HAP-1 (cell line): ENCODE measurements around the gene MUS81.

Experiments
- DNase-seq, 2 experiments: peaks; one replicate each; pipeline ENCODE4 v3.0.0-alpha.2; 2016 to 2020; ENCODE audit warnings: low spot score in 2 of 2
- H3K27me3 ChIP-seq: fragments of 250-450 bp; sonication (Bioruptor Pico); 2 replicates; pipeline ENCODE4 v1.5.1; 2020; ENCODE audit warnings: low read depth, mild to moderate bottlenecking, moderate library complexity
- H3K36me3 ChIP-seq: fragments of 250-450 bp; sonication (Bioruptor Pico); replicated peaks from 2 replicates; pipeline ENCODE4 v1.5.1; 2020; ENCODE audit warnings: mild to moderate bottlenecking
- H3K4me1 ChIP-seq: fragments of 250-450 bp; sonication (Bioruptor Pico); 2 replicates; pipeline ENCODE4 v1.5.1; 2020; ENCODE audit warnings: mild to moderate bottlenecking
- H3K4me3 ChIP-seq: fragments of 250-450 bp; sonication (Bioruptor Pico); 2 replicates; pipeline ENCODE4 v1.5.1; 2020; ENCODE audit warnings: mild to moderate bottlenecking, moderate library complexity
- H3K9me3 ChIP-seq: fragments of 250-450 bp; sonication (Bioruptor Pico); 2 replicates; pipeline ENCODE4 v1.5.1; 2020; ENCODE audit warnings: mild to moderate bottlenecking, moderate library complexity
- in situ Hi-C: fragments of 300-500 bp; cut with MboI; formaldehyde crosslinking; loops from 3 replicates; pipeline ENCODE4 v1.14.3; 2020; ENCODE audit warnings: low sequenced_read_pairs, inconsistent platforms, mixed read lengths

The MUS81 gene

DNA sequence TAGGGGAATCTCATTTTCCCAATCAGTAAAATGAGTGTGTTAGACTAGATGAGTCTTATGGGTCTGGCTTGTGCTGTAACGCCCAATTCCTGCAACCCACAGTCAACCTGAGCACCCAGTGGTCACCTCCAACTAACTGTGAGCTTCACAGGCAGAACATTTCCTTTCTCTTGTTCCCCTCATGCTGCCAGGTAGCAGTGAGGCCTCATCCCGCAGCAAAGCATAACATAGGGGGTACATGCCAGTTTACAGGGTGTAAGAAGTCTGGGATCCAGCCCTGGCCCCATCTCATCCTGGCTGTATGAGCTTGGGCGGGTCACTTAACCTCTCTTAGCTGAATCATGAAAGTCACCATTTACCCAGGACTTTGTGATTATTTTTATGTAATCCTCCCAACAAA, 8.7 kb downstream of the MUS81 start:
- DNase-seq = no peak
- Histone ChIP-seq H3K36me3 (peaks cover 33% of the 10 kb centered on the region), H3K4me3 (no peak overlapping the region), H3K27me3 (no peaks in the 10 kb centered on the region), H3K9me3 (no peaks in the 10 kb centered on the region), H3K4me1 (peaks cover 5% of the 10 kb centered on the region)
- in situ Hi-C loops = no loop called here

DNA sequence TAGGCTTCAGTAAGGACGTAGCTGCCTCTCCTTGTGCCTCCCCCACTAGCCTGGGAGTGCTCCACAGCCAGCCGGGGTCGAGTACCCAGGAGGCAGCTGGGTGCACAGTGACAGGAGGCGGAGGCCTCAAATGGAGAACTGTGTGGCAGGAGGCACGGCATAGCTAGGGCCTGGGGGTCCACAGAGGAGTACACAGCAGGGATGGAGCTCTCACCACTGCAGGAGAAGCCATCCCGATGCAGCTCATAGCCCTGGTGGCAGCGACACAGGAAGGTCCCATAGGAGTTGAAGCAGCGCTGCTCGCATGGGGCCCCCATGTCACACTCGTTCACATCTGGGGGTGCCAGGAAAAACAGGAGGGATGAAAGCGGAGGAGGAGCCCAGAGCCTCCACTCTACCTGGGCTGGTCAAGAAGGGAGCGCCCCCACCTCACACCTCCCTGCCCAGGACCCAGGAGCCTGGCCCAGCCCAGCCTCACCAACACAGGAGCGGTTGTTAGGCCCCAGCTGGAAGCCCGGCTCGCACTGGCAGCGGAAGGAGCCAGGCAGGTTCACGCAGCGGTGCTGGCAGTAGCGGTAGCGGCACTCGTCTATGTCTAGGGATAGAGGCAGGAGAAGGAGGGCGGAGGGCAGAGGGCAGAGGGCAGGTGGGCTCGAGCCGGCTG, 9.5 kb downstream of the MUS81 start:
- in situ Hi-C loops = no loop called here
- no peaks in the 10 kb centered on the region for H3K9me3 ChIP-seq
- H3K4me3 ChIP-seq = no peak overlapping the region
- H3K27me3 ChIP-seq = no peaks in the 10 kb centered on the region
- peaks cover 5% of the 10 kb centered on the region for H3K4me1 ChIP-seq
- H3K36me3 ChIP-seq = peaks cover 24% of the 10 kb centered on the region
- DNase-seq = no peak

DNA sequence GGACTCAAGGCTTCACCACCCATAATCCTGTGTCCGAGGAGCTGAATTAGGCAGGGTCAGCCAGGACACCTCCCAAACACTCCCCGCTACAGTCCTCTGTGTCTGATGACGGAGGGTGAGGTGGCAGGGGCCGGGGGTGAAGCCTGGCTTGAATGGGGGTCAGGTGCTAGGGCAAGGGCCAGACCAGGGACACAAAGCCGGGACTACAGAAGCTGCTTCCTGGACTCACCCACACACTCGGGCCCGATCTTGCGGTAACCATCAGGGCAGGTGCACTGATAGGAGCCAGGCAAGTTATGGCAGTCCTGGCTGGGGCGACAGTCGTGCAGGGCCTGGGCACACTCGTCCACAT, 10.1 kb downstream of the MUS81 start:
- H3K9me3 ChIP-seq = no peaks in the 10 kb centered on the region
- in situ Hi-C loops = no loop called here
- no peak overlapping the region for H3K4me3 ChIP-seq
- H3K4me1 ChIP-seq = peaks cover 5% of the 10 kb centered on the region
- no peak for DNase-seq
- peaks cover 19% of the 10 kb centered on the region for H3K36me3 ChIP-seq
- H3K27me3 ChIP-seq = no peaks in the 10 kb centered on the region

DNA sequence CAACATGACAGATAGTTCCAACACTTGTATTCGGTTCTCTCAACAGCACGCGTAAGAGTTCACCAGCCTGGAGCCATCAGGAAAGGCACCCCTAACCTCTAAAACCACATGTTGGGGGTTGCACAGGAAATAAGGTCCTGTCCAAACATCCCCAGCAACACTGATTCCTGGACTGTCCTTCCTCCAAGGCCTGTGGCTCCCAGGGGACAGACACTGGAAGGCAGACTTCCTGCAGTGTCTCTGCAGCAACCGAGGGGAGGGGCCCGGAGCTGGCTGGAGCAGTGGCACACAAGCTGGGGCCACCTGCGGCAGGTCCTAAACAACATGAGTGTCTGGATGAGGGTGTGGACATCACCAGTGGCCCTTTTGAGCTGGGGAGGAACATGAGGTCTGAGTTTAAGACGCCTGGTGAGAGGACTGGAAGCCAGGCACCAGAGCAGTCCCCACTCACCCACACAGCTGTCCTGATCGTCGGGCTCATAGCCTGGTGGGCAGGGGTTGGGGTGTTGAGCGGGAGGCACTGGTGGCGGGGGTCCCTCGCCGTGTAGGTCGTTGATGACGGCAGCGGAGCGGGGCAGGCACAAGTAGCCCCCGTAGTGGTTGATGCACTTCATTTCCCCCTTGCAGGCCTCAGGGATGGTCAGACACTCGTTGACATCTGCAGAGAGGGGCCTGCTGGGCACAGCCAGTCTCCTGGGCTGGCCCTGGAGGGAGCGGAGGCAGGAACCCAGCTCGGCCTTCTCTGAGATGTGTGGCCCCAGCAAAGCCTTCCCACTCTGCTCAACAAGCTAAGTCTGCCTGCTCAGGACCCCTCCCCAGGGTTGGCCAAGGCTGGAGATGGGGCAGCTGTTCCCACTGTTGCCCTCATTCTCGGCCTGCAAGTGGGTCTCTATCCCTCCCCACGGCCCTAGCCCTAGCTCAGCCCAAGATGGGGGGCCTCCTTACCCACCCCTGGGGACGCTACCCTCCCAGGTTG, 10.8 kb downstream of the MUS81 start:
- Histone ChIP-seq H3K9me3 (no peaks in the 10 kb centered on the region), H3K27me3 (no peaks in the 10 kb centered on the region), H3K4me1 (peaks cover 5% of the 10 kb centered on the region), H3K4me3 (no peak overlapping the region), H3K36me3 (peaks cover 12% of the 10 kb centered on the region)
- in situ Hi-C loops = no loop called here
- DNase-seq = peak in 1 of 2 experiments; percentile 44

DNA sequence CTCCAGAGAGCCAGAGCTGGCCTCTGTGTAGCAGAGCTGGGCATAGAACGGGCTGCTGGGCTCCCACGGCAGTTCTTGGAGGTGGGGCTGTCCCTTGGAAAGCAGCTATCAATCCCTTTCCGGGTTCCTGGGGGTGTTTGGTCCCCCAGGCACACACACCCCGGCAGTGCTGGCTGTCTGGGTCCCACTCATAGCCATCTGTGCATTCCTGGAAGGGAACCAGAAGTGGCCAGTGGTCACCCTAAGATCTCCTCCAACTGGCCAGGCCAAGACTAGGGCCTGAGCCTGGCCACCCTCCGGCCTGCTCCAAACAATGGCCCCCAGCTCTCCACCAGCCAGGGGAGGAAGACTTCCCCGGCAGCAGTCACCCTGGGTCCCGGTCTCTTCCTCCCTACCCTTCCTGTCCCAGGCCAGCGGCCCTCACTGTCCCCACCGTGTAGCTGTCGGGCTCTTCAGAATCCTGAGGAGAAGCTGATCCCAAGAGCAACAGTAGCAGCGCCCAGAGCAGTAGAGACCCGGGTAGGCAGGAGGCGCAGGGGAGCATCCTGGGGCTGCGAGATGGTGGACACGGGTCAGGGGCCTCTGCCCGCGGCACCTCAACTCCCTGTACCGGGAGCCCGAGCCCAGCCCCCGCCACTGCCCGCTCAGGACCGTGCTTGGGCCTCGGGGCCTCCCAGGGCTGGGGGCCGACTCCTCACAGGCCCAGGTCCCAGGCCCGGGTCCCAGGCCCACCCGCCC, 11.7 kb downstream of the MUS81 start:
- Histone ChIP-seq H3K4me3 (no peak overlapping the region), H3K4me1 (peaks cover 5% of the 10 kb centered on the region), H3K36me3 (peaks cover 6% of the 10 kb centered on the region), H3K9me3 (no peaks in the 10 kb centered on the region), H3K27me3 (no peaks in the 10 kb centered on the region)
- in situ Hi-C loops = no loop called here
- DNase-seq = no peak

DNA sequence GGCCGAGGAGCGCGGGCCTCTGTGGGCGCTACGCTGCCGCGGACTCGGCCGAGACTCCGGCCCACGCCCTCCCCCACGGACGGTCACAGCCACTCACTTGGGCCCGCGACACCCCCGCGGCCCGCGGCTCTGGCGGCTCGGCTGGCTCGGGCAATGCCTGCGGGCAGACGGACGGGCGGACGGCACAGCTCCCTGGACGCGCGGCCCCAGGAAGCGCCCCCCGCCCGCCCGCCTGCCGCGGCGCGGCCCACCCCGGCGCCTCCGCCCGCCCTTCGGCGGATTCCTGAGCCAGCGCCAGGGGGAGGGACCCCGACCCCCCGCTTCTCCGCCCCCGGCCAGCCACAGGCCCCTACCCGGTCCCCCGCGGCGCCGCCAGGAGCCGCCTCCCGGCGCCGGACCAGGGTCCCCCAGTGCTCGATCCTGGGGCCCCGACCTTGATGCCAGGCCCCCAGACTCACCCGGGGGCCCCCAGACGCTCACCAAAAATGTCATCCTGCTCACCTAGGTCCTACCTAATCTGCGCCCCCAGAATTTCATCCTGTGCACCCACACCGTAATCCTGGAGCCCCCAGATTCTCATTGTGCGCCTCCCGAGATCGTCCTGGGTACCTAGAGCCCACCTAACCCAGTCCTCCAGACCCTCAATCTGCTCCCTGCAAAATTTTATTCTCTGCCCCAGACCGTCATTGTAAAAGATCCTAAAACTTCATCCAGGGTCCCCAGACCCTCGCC, 12.5 kb downstream of the MUS81 start, which contains the start of gene EFEMP2:
Gene EFEMP2 (minus strand): TSS at position 215 of the 732 bp plus-strand sequence. CDS start 446 bp downstream, outside the sequence.
- no peak for DNase-seq
- Histone ChIP-seq H3K4me1 (peaks cover 5% of the 10 kb centered on the region), H3K4me3 (peak within 1 kb of the TSS; percentile 31), H3K27me3 (no peaks in the 10 kb centered on the region), H3K36me3 (peaks cover 6% of the 10 kb centered on the region; the same call in 1 of the 2 replicates), H3K9me3 (no peaks in the 10 kb centered on the region)
- in situ Hi-C loops = no loop called here

DNA sequence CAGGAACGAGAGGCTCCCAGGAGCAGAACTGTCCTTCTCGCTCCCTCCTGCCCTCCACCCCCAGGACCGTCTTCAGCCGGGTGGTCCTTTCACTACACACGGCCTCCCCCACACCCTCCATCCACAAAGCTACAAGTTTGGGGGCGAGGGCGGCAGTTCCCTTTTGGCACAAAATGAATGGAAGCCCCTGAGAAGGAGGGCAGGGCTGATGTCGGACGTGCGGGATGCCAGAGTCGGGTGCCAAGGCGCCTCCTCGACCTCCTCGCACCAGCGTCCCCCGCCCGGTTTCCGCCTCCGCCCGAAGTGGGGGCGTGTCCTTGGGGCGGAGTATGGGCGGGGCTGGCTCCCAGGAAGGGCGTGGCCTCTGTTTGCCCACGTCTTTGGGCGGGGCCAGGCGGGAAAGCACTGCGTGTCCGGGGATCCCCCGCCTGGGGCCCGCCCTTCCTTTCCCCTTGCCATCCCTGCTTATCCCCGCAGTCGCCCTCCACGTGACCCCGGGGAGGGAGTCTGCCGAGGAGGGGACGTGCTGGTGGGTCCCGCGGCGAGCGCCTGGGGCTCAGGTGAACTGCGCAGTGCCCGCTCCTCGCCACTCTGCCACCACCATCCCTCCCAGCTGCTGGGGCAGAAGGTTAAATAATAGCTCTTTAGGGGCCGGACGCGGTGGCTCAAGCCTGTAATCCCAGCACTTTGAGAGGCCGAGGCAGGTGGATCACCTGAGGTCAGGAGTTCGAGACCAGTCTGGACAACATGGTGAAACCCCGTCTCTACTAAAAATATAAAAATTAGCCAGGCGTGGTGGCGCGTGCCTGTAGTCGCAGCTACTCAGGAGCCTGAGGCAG, 13.3 kb downstream of the MUS81 start:
- peaks cover 5% of the 10 kb centered on the region for H3K4me1 ChIP-seq
- no peaks in the 10 kb centered on the region for H3K27me3 ChIP-seq
- in situ Hi-C loops = no loop called here
- H3K4me3 ChIP-seq = peak overlapping the region; percentile 31
- DNase-seq = peak; percentile 87 to 96
- no peaks in the 10 kb centered on the region for H3K36me3 ChIP-seq
- H3K9me3 ChIP-seq = no peaks in the 10 kb centered on the region

DNA sequence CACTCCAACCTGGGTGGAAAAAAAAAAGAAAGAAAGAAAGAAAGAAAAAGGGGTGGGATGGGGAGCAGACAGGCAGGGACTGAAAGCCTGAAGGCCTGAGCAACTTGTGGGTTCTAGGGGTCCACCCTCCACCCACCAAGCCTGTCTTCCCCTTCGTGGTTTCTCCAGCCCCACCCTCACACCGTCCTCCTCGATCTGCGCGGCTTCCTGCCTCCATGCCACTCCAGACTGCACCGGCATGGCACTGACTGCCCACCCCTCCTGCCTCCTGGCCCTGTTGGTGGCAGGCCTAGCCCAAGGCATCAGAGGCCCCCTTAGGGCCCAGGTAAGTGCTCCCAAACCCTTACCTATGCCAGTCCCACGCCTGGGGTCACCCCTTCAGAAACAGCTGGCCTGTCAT, 19.4 kb downstream of the MUS81 start, which contains the start of gene CTSW:
Gene CTSW (plus strand): TSS at position 221 of the 400 bp plus-strand sequence. CDS start 18 bp downstream, at position 239.
- H3K27me3 ChIP-seq = no peaks in the 10 kb centered on the region
- peaks cover 26% of the 10 kb centered on the region for H3K36me3 ChIP-seq
- no peak within 1 kb of the TSS for H3K4me3 ChIP-seq
- in situ Hi-C loops = loop anchor here (5.0 kb wide), 1 partner anchor 108 kb away; no protein-coding TSS in a partner anchor
- DNase-seq = no peak
- H3K4me1 ChIP-seq = no peaks in the 10 kb centered on the region
- H3K9me3 ChIP-seq = no peaks in the 10 kb centered on the region

DNA sequence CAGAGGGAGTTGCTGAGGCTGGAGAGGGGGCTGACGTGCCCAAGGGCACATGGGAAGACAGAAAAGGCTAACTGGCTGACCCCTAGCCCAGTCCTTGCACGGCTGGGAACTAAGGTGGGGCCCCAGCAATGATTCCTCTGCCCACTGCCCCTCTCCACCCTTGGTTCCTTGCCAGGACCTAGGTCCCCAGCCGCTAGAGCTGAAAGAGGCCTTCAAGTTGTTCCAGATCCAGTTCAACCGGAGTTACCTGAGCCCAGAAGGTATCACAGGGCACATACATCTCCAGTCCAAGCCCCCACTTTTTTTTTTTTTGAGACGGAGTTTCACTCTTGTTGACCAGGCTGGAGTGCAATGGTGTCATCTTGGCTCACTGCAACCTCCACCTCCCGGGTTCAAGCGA, 19.8 kb downstream of the MUS81 start:
- Histone ChIP-seq H3K36me3 (peaks cover 30% of the 10 kb centered on the region), H3K4me1 (peaks cover 2% of the 10 kb centered on the region; the same call in 1 of the 2 replicates), H3K4me3 (no peak overlapping the region), H3K27me3 (no peaks in the 10 kb centered on the region), H3K9me3 (no peaks in the 10 kb centered on the region)
- in situ Hi-C loops = loop anchor here (5.0 kb wide), 1 partner anchor 107 kb away; no protein-coding TSS in a partner anchor
- no peak for DNase-seq

DNA sequence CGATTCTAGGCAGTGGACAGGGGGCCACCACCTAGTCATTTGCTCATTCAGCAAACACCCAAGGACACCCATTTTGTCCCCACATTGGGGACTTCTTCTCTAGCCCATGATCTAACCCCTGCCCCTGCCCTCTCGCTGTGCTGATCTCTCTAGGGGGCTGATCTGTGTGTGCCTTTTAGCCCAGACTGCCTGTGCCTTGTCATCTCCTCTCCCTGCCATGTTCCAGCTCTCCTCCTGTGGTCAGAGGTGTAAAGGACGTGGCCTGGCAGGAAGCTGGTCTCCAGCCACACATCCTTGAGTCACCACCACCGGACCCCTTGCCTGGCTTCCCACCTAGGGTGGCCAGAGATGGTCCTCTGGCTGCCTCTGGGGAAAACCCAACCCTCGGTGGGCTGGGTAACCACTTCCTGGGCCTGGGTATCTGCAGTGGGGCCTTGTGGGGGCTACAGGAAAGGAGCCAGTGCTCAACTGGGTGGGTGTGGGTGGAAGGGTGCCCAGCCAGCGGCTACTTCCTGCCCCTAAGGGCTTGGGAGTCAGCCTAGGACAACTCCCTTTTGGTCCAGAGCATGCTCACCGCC, 20.7 kb downstream of the MUS81 start:
- Histone ChIP-seq H3K36me3 (peaks cover 38% of the 10 kb centered on the region), H3K9me3 (no peaks in the 10 kb centered on the region), H3K4me1 (peaks cover 2% of the 10 kb centered on the region; the same call in 1 of the 2 replicates), H3K4me3 (no peak overlapping the region), H3K27me3 (no peaks in the 10 kb centered on the region)
- in situ Hi-C loops = loop anchor here (5.0 kb wide), 1 partner anchor 106 kb away; no protein-coding TSS in a partner anchor
- no peak for DNase-seq

DNA sequence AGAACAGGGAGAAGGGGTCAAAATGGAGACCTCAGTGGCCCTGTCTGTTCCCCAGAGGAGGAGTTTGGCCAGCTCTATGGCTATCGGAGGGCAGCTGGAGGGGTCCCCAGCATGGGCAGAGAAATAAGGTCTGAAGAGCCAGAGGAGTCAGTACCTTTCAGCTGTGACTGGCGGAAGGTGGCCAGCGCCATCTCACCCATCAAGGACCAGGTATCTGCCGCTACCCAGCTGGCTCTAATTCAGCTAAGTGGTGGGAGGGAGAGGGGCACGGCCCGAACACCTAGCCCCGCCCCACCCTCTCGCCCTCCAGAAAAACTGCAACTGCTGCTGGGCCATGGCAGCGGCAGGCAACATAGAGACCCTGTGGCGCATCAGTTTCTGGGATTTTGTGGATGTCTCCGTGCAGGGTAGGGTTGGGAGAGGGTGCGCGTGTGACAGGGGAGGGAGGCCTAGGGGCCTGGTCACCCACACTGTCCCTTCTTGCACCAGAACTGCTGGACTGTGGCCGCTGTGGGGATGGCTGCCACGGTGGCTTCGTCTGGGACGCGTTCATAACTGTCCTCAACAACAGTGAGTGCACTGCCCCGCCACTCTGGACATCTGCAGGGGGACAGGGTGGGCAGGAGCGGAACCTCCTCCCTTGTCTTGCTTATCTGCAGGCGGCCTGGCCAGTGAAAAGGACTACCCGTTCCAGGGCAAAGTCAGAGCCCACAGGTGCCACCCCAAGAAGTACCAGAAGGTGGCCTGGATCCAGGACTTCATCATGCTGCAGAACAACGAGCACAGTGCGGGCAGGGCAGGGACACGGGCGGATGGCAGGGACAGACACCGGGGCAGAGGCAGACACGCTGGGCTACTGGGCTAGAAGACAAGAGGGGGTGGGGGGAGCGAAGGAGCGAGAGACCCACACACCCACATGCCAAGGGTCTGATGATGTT, 22.2 kb downstream of the MUS81 start:
- H3K4me1 ChIP-seq = peaks cover 3% of the 10 kb centered on the region
- H3K27me3 ChIP-seq = no peaks in the 10 kb centered on the region
- H3K36me3 ChIP-seq = peaks cover 48% of the 10 kb centered on the region
- in situ Hi-C loops = loop anchor here (5.0 kb wide), 1 partner anchor 105 kb away; no protein-coding TSS in a partner anchor
- no peak for DNase-seq
- no peaks in the 10 kb centered on the region for H3K9me3 ChIP-seq
- H3K4me3 ChIP-seq = no peak overlapping the region
